IMR-90 (cell line): Measurements from ENCODE around the gene ZNF362. TPM values are rescaled to one million over a fixed set of nuclear protein-coding genes. Genes with fewer than 3 reads are reported as not detected.

ENCODE experiments used
- ATAC-seq: fragments of 200-7000 bp; cut with Tn5 transposase; 2 replicates; pipeline ENCODE4 v1.9.1; 2020; ENCODE audit warnings: low read depth, mild to moderate bottlenecking, moderate library complexity
- BruUV-seq: library from RNA; stranded (reverse); fragments of 400-500 nt; replicated peaks from 2 replicates; lab custom pipeline; 2021; lab: Mats Ljungman, UMichigan
- CTCF ChIA-PET: fragments of 300-600 bp; formaldehyde crosslinking; extraction: SDS; loops from one replicate; lab custom pipeline; 2021; ENCODE audit warnings: antibody characterized with exemption; lab: Yijun Ruan, JAX
- POLR2A ChIA-PET: fragments of 300-600 bp; sonication (Branson Sonifier 250); formaldehyde crosslinking; loops from one replicate; lab custom pipeline; 2022; ENCODE audit warnings: antibody characterized with exemption; ENCODE audit not compliant: unreplicated experiment; lab: Charles Lee
- DNase-seq: peaks from one replicate; pipeline ENCODE4 v3.0.0; 2013
- H2AFZ ChIP-seq: replicated peaks from 2 replicates; pipeline ENCODE3; 2013; ENCODE audit warnings: low read length, mild to moderate bottlenecking; ENCODE audit not compliant: poor library complexity
- H2AK5ac ChIP-seq: 2 replicates; pipeline ENCODE4 v1.6.1; 2013; ENCODE audit warnings: low read depth, low read length, inconsistent platforms
- H2AK9ac ChIP-seq: replicated peaks from 2 replicates; pipeline ENCODE3; 2013; ENCODE audit warnings: mild to moderate bottlenecking, low read depth, low read length, moderate library complexity; ENCODE audit not compliant: poor library complexity
- H2BK120ac ChIP-seq: 2 replicates; pipeline ENCODE4 v1.6.1; 2013; ENCODE audit warnings: low read depth, low read length, inconsistent platforms
- H2BK15ac ChIP-seq: 3 replicates; pipeline ENCODE4 v1.6.1; 2013; ENCODE audit warnings: low read depth, low read length, inconsistent platforms
- H2BK20ac ChIP-seq: 2 replicates; pipeline ENCODE4 v1.6.1; 2013; ENCODE audit warnings: low read depth, mild to moderate bottlenecking, inconsistent platforms, low read length, moderate library complexity
- H2BK5ac ChIP-seq: 2 replicates; pipeline ENCODE4 v1.6.1; 2013; ENCODE audit warnings: mild to moderate bottlenecking, low read depth, low read length, inconsistent platforms; ENCODE audit not compliant: poor library complexity, severe bottlenecking
- H3K14ac ChIP-seq: replicated peaks from 2 replicates; pipeline ENCODE4 v1.6.1; 2013; ENCODE audit warnings: low read depth, low read length, inconsistent platforms
- H3K18ac ChIP-seq: 2 replicates; pipeline ENCODE4 v1.6.1; 2013; ENCODE audit warnings: low read depth, low read length, control low read depth
- H3K23ac ChIP-seq: 2 replicates; pipeline ENCODE4 v1.6.1; 2013; ENCODE audit warnings: low read depth, low read length, inconsistent platforms
- H3K27ac ChIP-seq: 2 replicates; pipeline ENCODE4 v1.5.1; 2013; ENCODE audit warnings: mild to moderate bottlenecking, control low read depth, low read length; ENCODE audit not compliant: insufficient read depth
- H3K27me3 ChIP-seq: 2 replicates; pipeline ENCODE4 v1.6.1; 2013; ENCODE audit warnings: low read length; ENCODE audit not compliant: control insufficient read depth, insufficient read depth
- H3K36me3 ChIP-seq: 2 replicates; pipeline ENCODE4 v1.6.1; 2013; ENCODE audit warnings: low read length, mixed read lengths; ENCODE audit not compliant: control insufficient read depth, insufficient read depth
- H3K4ac ChIP-seq: 2 replicates; pipeline ENCODE4 v1.6.1; 2013; ENCODE audit warnings: low read depth, low read length, inconsistent platforms
- H3K4me1 ChIP-seq: 2 replicates; pipeline ENCODE4 v1.6.1; 2013; ENCODE audit warnings: low read length, mixed read lengths; ENCODE audit not compliant: control insufficient read depth, insufficient read depth
- H3K4me2 ChIP-seq: 2 replicates; pipeline ENCODE4 v1.6.1; 2013; ENCODE audit warnings: low read depth, mild to moderate bottlenecking, control low read depth, low read length, moderate library complexity
- H3K4me3 ChIP-seq: 2 replicates; pipeline ENCODE4 v1.5.1; 2013; ENCODE audit warnings: low read depth, mild to moderate bottlenecking, control low read depth, low read length, moderate library complexity; ENCODE audit not compliant: insufficient read depth
- H3K56ac ChIP-seq: 2 replicates; pipeline ENCODE4 v1.6.1; 2013; ENCODE audit warnings: low read length, inconsistent platforms; ENCODE audit not compliant: insufficient read depth; ENCODE audit errors: extremely low read depth
- H3K79me1 ChIP-seq, 2 experiments: 2 replicates each; pipeline ENCODE4 v1.6.1; 2013; ENCODE audit warnings: low read length in 2 of 2, inconsistent platforms in 1 of 2, low read depth in 1 of 2
- H3K9ac ChIP-seq: 2 replicates; pipeline ENCODE4 v1.6.1; 2013; ENCODE audit warnings: low read depth, low read length, control low read depth
- H3K9me1 ChIP-seq: 2 replicates; pipeline ENCODE4 v1.6.1; 2013; ENCODE audit warnings: low read length, inconsistent platforms; ENCODE audit not compliant: insufficient read depth
- H3K9me3 ChIP-seq: 2 replicates; pipeline ENCODE4 v1.6.1; 2013; ENCODE audit warnings: low read length; ENCODE audit not compliant: control insufficient read depth, insufficient read depth
- H4K20me1 ChIP-seq: 2 replicates; pipeline ENCODE4 v1.6.1; 2013; ENCODE audit warnings: low read length, inconsistent platforms; ENCODE audit not compliant: insufficient read depth
- H4K5ac ChIP-seq: 2 replicates; pipeline ENCODE4 v1.6.1; 2013; ENCODE audit warnings: mild to moderate bottlenecking, low read depth, low read length, control low read depth
- H4K8ac ChIP-seq, 2 experiments: 2 replicates each; pipeline ENCODE4 v1.6.1; 2013; ENCODE audit warnings: low read depth in 2 of 2, low read length in 2 of 2, control low read depth in 1 of 2, inconsistent platforms in 1 of 2
- H4K91ac ChIP-seq: 2 replicates; pipeline ENCODE4 v1.6.1; 2013; ENCODE audit warnings: low read depth, low read length, inconsistent platforms; ENCODE audit not compliant: insufficient read depth
- BHLHE40 ChIP-seq: fragments of 150-350 bp; IDR thresholded peaks from 2 replicates; pipeline ENCODE4 v1.6.1; 2016; ENCODE audit warnings: mild to moderate bottlenecking, low read depth, low read length
- CEBPB ChIP-seq: IDR thresholded peaks from 2 replicates; pipeline ENCODE4 v1.6.1; 2012; ENCODE audit warnings: low read depth, low read length, improper control_type of control experiment
- CHD1 ChIP-seq: IDR thresholded peaks from 2 replicates; pipeline ENCODE4 v1.6.1; 2012; ENCODE audit warnings: low read depth, low read length, improper control_type of control experiment
- CTCF ChIP-seq: conservative IDR thresholded peaks from 2 replicates; pipeline ENCODE4 v1.5.1; 2012; ENCODE audit warnings: mild to moderate bottlenecking, low read depth, low read length, improper control_type of control experiment
- FOS ChIP-seq: fragments of 150-350 bp; IDR thresholded peaks from 2 replicates; pipeline ENCODE4 v1.6.1; 2016; ENCODE audit warnings: low read depth, low read length
- MAFK ChIP-seq: IDR thresholded peaks from 2 replicates; pipeline ENCODE4 v1.6.1; 2012; ENCODE audit warnings: low read depth, low read length, improper control_type of control experiment
- MAZ ChIP-seq: IDR thresholded peaks from 2 replicates; pipeline ENCODE4 v1.6.1; 2012; ENCODE audit warnings: low read depth, mild to moderate bottlenecking, low read length, improper control_type of control experiment, moderate library complexity, borderline replicate concordance
- MXI1 ChIP-seq: IDR thresholded peaks from 2 replicates; pipeline ENCODE4 v1.6.1; 2012; ENCODE audit warnings: low read depth, mild to moderate bottlenecking, low read length, moderate library complexity, borderline replicate concordance
- NFE2L2 ChIP-seq: fragments of 150-350 bp; IDR thresholded peaks from 2 replicates; pipeline ENCODE4 v1.6.1; 2016; ENCODE audit warnings: low read depth, mild to moderate bottlenecking, low read length
- POLR2A ChIP-seq: IDR thresholded peaks from 2 replicates; pipeline ENCODE4 v1.6.1; 2012; ENCODE audit warnings: mild to moderate bottlenecking, low read depth, low read length
- RAD21 ChIP-seq: IDR thresholded peaks from 2 replicates; pipeline ENCODE4 v1.6.1; 2012; ENCODE audit warnings: low read length, improper control_type of control experiment
- RCOR1 ChIP-seq: IDR thresholded peaks from 2 replicates; pipeline ENCODE4 v1.6.1; 2012; ENCODE audit warnings: mild to moderate bottlenecking, low read length, improper control_type of control experiment; ENCODE audit not compliant: insufficient replicate concordance
- RFX5 ChIP-seq: IDR thresholded peaks from 2 replicates; pipeline ENCODE4 v1.8.0; 2012; ENCODE audit warnings: low read depth, mild to moderate bottlenecking, low read length, moderate library complexity
- SMC3 ChIP-seq: fragments of 150-350 bp; IDR thresholded peaks from 2 replicates; pipeline ENCODE4 v1.6.1; 2016; ENCODE audit warnings: low read depth, mild to moderate bottlenecking, antibody characterized with exemption, low read length, moderate library complexity
- WGBS, 2 experiments: methylation state at CpG; one replicate each; pipeline versions ENCODE4 v1.1.5 to v1.1.7; 2013; ENCODE audit warnings: missing lambda C conversion rate in 2 of 2; ENCODE audit not compliant: insufficient read length in 1 of 2; ENCODE audit errors: extremely low coverage in 2 of 2; 5-methylcytosine and 5-hydroxymethylcytosine counted together
- dilution Hi-C: fragments of 300-500 bp; cut with HindIII; formaldehyde crosslinking; loops from one replicate; pipeline ENCODE4 v1.14.3; 2018; ENCODE audit warnings: low sequenced_read_pairs; ENCODE audit not compliant: unreplicated experiment
- in situ Hi-C: fragments of 300-500 bp; cut with MboI; formaldehyde crosslinking; loops from 3 replicates; pipeline ENCODE4 v1.14.3; 2019; ENCODE audit warnings: low sequenced_read_pairs, inconsistent platforms, mixed read lengths
- intact Hi-C: fragments of 100-400 bp; cut with micrococcal nuclease; formaldehyde crosslinking; loops from 2 replicates; pipeline ENCODE4 v1.10.0; 2022
- polyA plus RNA-seq, 3 experiments: library from polyadenylated mRNA; depleted of rRNA; stranded (reverse); fragments of >200 nt; gene quantifications; 2 replicates each; pipeline ENCODE4 v1.2.3, GENCODE V29; 2012; ENCODE audit warnings: low replicate concordance in 1 of 3
- total RNA-seq: library from RNA; depleted of rRNA; stranded (reverse); fragments of >200 nt; gene quantifications from 2 replicates; pipeline ENCODE4 v1.2.3, GENCODE V29; 2012
- TF ChIP-seq, protein P1 (sequence below): fragments of 150-350 bp; IDR thresholded peaks from 2 replicates; pipeline ENCODE4 v1.6.1; 2016; ENCODE audit warnings: low read depth, mild to moderate bottlenecking, low read length, moderate library complexity, borderline replicate concordance
- TF ChIP-seq, protein P2 (sequence below): fragments of 150-350 bp; IDR thresholded peaks from 2 replicates; pipeline ENCODE4 v1.6.1; 2017; ENCODE audit warnings: mild to moderate bottlenecking, antibody characterized with exemption, low read length, low read depth

The ZNF362 gene
- total and polyA plus RNA-seq, 2 of the 4 experiments (the other 2 are of a cell fraction): 5.7 to 12.9 TPM

GRCh38 chr1:33235521-33235920 is 20.8 kb upstream of the ZNF362 start:
- no peaks in the 10 kb centered on the region for H4K20me1 ChIP-seq
- H2BK5ac ChIP-seq: no peak overlapping the region
- dilution Hi-C loops: no loop called here

More at GRCh38 chr1:33235521-33235920, 20.8 kb upstream of the ZNF362 start:
- no peak overlapping the region for H2AFZ ChIP-seq
- 75% methylated on average over 1 of the region's 2 CpGs; no CpG with 5 or more reads in 1 of the 2 experiments for WGBS, 2 experiments
- DNase-seq (no peak), ATAC-seq (no peak)
- H3K36me3 ChIP-seq: no peaks in the 10 kb centered on the region
- no peak overlapping the region for H3K14ac ChIP-seq
- no peak overlapping the region for H3K18ac ChIP-seq
- no peak overlapping the region for H2AK5ac ChIP-seq
- no peak overlapping the region for H3K9ac ChIP-seq
- TF ChIP-seq BHLHE40: no peak
- TF ChIP-seq CTCF: no peak
- no peak for TF ChIP-seq SMC3
- TF ChIP-seq, protein P1, sequence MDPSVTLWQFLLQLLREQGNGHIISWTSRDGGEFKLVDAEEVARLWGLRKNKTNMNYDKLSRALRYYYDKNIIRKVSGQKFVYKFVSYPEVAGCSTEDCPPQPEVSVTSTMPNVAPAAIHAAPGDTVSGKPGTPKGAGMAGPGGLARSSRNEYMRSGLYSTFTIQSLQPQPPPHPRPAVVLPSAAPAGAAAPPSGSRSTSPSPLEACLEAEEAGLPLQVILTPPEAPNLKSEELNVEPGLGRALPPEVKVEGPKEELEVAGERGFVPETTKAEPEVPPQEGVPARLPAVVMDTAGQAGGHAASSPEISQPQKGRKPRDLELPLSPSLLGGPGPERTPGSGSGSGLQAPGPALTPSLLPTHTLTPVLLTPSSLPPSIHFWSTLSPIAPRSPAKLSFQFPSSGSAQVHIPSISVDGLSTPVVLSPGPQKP: no peak
- TF ChIP-seq RAD21: no peak
- TF ChIP-seq MXI1: no peak
- no peak for TF ChIP-seq CEBPB
- no peak for TF ChIP-seq NFE2L2
- no peak for TF ChIP-seq MAZ
- TF ChIP-seq, protein P2, sequence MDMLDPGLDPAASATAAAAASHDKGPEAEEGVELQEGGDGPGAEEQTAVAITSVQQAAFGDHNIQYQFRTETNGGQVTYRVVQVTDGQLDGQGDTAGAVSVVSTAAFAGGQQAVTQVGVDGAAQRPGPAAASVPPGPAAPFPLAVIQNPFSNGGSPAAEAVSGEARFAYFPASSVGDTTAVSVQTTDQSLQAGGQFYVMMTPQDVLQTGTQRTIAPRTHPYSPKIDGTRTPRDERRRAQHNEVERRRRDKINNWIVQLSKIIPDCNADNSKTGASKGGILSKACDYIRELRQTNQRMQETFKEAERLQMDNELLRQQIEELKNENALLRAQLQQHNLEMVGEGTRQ: no peak
- no peak for TF ChIP-seq CHD1
- no peak for TF ChIP-seq RCOR1
- TF ChIP-seq POLR2A: no peak
- no peak for TF ChIP-seq RFX5
- TF ChIP-seq MAFK: no peak
- TF ChIP-seq FOS: no peak
- H2AK9ac ChIP-seq: no peak overlapping the region
- H3K4me3 ChIP-seq: no peak overlapping the region
- intact Hi-C loops (no loop called here), in situ Hi-C loops (no loop called here)
- no peaks in the 10 kb centered on the region for H3K9me3 ChIP-seq
- H3K56ac ChIP-seq: no peak overlapping the region
- BruUV-seq: no TSS peak
- H2BK15ac ChIP-seq: no peak overlapping the region
- peaks cover 4% of the 10 kb centered on the region; the same call in 1 of the 2 replicates for H3K9me1 ChIP-seq
- peaks cover 3% of the 10 kb centered on the region for H3K4me1 ChIP-seq
- H4K91ac ChIP-seq: no peak overlapping the region
- no peak overlapping the region for H3K23ac ChIP-seq
- H4K8ac ChIP-seq: no peak overlapping the region
- H3K4me2 ChIP-seq: no peak overlapping the region
- H4K5ac ChIP-seq: no peak overlapping the region
- POLR2A ChIA-PET: no interaction called here
- H3K27ac ChIP-seq: no peak overlapping the region
- CTCF ChIA-PET: no interaction called here
- no peaks in the 10 kb centered on the region for H3K79me1 ChIP-seq
- no peak overlapping the region for H2BK120ac ChIP-seq
- no peak overlapping the region for H2BK20ac ChIP-seq
- no peak overlapping the region for H3K4ac ChIP-seq
- H3K27me3 ChIP-seq: peaks cover 4% of the 10 kb centered on the region; the same call in 1 of the 2 replicates
